ENCODE results near the gene CLCN1.

DNA sequence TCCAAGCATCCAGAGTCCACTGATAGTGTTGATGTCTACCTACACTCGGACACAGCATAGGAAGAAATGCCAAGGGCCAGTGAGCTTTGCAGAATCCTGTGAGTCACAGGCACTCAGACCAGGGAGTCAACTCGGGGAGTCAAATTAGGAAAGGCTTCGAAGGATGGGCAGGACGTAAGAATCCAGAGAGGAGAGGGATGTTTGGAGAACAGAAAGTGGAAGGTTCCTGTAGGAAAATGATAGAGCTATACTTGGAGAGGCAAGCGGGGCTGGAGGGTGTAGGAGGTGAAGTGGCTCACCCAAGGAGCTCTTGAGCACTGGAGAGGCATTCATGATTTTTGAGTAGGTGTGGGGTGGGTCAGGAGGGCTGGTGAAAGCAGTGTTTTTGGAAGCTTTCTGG is 68.2 kb downstream of the CLCN1 start:
- TF ChIP-seq, protein P1, sequence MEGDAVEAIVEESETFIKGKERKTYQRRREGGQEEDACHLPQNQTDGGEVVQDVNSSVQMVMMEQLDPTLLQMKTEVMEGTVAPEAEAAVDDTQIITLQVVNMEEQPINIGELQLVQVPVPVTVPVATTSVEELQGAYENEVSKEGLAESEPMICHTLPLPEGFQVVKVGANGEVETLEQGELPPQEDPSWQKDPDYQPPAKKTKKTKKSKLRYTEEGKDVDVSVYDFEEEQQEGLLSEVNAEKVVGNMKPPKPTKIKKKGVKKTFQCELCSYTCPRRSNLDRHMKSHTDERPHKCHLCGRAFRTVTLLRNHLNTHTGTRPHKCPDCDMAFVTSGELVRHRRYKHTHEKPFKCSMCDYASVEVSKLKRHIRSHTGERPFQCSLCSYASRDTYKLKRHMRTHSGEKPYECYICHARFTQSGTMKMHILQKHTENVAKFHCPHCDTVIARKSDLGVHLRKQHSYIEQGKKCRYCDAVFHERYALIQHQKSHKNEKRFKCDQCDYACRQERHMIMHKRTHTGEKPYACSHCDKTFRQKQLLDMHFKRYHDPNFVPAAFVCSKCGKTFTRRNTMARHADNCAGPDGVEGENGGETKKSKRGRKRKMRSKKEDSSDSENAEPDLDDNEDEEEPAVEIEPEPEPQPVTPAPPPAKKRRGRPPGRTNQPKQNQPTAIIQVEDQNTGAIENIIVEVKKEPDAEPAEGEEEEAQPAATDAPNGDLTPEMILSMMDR (IDR thresholded peaks at IDR 0.05): no peak
- no peak for TF ChIP-seq POLR2A (IDR thresholded peaks at IDR 0.05)
